Activated CD8-positive, alpha-beta memory T cell treated with anti-CD3 and anti-CD28 coated beads, Interleukin-2, amount 50 U/mL, for 1 hour (primary cell): ENCODE data around the gene ACVR1C.
"Not testable (repeated sequence)": the region's sequence is repeated elsewhere in the genome, so short reads cannot be mapped to it uniquely, and the experiment has no call there.

Source experiments
- DNase-seq: peaks from one replicate; pipeline ENCODE4 v3.0.0-alpha.2; 2020; ENCODE audit errors: extremely low read depth

The ACVR1C gene

DNA sequence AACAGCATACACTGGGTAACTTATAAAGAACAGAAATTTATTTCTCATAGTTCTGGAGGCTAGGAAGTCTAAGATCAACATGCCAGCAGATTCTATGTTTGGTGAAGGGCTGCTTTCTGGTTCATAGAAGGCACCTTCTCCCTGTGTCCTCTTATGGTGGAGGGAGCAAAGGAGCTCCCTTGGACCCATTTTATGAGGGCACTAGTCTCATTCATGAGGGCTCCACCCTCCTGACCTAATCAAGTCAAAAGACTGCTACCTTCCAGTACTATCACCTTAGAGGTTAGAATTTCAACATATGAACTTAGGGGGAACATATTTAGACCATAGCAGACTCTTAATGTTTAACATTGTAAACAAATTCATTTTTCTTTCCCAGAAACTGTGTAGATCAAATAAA, 54.5 kb downstream of the ACVR1C start:
- no peak for DNase-seq

DNA sequence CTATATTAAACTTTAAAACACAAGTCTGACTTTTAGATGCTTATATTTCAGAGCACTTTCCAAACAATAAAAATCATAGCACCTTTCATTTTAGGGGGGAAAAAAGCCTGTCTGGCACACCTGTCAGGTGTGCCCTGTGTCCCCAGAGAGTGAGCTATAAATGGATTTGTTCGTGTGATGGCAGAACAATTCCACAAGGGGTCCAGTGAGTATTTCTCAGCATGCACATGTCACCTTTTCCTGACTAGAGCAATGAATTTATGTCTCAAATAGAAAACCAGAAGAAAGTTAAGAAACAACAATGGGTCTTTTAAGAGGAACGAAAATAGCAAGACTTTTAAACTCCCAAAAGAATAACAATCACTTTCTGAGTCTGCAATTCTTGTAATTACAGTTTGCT, 55.9 kb downstream of the ACVR1C start:
- DNase-seq, result no peak

DNA sequence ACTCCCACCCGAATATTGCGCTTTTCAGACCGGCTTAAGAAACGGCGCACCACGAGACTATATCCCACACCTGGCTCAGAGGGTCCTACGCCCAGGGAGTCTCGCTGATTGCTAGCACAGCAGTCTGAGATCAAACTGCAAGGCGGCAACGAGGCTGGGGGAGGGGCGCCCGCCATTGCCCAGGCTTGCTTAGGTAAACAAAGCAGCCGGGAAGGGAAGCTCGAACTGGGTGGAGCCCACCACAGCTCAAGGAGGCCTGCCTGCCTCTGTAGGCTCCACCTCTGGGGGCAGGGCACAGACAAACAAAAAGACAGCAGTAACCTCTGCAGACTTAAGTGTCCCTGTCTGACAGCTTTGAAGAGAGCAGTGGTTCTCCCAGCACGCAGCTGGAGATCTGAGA, 62.0 kb downstream of the ACVR1C start:
- not testable (repeated sequence) for DNase-seq

DNA sequence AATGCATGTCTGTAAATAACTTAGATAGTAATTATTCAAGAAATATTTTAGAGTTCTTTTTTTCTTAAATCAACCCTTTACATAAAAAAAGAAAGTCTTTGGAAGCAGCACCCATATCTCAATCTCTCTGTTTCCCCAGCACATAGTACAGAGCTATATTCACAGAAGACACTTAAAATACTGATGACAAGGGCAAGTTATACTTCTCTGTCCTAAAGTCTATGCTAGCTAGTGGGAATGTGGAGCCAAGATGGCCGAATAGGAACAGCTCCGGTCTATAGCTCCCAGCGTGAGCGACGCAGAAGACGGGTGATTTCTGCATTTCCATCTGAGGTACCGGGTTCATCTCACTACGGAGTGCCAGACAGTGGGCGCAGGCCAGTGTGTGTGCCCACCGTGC, 62.6 kb downstream of the ACVR1C start:
- not testable (repeated sequence) for DNase-seq

DNA sequence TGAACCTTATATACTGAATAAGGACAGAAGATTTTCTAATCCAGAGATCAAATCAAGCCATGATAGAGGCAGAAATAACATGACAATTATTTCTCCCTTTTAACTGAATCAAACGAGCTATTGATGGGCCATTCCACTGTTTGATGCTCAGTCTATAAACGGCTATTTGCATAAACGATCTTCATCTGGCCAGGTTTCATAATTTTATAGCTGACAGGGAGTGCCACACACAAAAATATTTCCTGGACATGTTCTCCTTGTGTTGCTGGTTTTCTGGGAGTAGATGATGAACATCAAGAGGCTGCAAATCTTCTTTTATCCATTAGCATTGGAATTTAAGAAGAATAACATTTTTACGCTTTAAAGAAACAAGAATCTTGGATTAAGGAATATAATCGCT, 63.1 kb downstream of the ACVR1C start:
- no peak for DNase-seq

DNA sequence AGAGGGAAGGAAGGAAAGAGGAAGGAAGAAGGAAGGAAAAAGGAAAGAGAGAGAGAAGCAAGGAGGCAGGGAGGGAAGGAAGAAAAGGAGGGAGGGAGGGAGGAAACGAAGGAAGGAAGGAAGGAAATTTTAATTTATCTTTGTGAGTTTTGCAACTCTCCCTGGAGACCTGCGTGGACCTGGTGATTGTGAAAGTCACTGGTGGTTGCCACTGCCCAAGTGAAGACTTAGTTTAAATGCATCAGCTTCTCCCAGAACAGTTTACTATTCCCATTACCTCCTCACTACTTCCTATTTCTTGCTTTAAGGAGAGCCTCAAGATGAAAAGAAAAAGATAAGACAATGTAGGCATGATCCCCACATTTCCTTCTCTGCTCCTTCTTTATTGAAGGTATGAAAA, 68.8 kb downstream of the ACVR1C start:
- DNase-seq, result no peak

DNA sequence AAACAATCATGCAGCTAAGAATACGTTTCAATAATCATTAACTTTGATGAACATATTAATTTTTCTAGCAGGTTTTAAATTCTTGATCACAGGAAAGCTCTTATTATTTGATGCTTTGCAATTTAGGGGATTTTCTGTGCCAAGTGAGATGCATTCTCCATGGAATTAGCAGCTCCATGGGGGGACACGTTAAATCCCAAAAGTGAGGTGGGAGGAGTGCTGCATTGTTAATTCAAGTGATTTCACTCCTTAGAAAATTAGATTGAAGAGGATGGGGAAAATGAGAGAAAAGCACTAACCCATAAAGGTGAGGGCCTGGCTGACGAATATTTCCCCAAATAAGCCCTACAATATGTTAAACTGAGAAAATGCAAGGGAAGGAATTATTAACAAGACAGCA, 69.2 kb downstream of the ACVR1C start:
- no peak for DNase-seq

DNA sequence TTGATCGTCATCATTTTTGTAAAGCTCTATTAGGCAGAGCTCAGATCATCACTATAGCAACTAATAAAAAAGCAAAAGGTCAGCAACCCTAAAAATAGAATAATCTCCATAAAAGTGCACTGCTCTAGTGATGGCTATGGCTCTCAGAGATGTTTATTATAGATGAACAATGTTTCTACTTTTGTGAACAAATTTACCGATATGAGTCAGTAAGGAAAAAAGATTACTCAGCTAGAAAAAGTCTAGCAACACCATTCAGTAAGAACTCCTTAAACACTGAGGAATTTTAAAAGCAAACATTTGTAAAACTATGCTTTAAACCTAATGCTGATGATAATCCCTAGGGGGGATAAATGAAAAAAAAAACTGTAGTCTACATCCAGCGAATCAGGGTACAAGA, 69.6 kb downstream of the ACVR1C start:
- DNase-seq, result no peak

DNA sequence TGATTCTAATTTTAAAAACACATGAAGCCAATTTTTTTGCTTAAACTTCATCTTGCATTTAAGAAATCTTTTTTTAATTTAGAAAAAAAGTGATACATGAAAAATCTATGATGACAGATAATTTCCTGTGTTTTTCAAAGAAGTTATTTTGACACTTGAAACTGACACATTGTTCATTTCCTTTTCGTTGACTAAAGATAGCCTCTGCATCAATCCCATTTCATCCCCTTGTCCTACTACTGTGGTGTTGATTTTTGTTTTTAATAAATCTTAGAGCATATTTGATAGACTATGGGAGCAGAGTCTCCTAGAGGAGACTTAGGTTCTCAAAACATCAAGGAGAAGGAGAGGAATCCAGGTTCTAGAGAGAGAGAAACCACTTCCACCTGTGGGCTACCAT, 70.9 kb downstream of the ACVR1C start:
- no peak for DNase-seq

DNA sequence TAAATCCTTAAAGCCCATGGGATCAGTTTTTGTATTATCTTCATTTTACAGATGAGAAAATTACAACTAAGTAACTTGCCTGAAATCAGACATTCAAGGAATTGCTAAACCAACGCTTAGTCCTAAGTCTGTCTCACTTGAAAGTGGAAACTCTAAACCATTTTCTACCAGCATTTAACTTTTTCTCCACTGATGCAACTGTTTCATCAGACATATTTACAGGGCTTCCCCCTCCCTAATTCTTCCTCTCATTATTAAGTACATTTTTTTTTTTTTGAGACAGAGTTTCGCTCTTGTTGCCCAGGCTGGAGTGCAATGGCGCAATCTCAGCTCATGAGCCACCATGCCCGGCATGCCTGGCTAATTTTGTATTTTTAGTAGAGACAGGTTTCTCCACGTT, 88.6 kb downstream of the ACVR1C start:
- DNase-seq, result no peak

DNA sequence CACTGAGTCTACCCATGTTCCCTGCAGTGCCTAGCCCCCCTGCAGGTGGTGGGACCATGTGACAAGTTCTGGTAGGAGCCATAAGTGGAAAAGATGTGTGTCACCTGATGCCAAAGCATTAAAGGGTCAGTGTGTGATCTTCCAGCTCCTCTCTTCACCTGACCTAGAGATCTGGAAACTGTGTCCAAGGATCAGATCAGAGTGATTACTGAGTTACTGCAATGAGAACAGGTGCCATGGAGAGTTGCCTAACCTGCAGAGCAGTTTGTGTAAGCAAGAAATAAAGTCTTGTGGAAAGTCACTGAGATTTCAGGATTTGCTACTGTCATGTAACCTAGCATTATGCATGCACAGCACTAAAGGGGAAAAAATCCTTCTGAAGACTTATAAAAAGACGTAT, 90.6 kb downstream of the ACVR1C start:
- DNase-seq, result no peak

DNA sequence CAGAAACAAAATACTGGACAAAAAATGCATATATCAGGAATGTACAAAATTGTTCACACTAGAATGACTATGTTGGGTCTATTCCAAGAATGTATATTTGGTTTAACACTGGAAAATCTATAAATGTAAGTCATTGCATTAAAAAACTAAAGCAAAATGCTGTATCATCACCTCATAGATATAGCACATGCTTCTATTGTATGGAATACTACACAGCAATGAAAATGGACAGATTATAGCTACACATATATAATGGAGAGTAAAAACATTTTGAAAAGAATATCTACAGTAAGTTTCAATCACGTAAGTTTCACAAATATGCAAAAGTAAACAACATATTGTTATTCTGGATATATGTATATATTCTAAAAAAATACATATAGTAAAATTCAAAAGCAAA, 91.8 kb downstream of the ACVR1C start:
- no peak for DNase-seq

DNA sequence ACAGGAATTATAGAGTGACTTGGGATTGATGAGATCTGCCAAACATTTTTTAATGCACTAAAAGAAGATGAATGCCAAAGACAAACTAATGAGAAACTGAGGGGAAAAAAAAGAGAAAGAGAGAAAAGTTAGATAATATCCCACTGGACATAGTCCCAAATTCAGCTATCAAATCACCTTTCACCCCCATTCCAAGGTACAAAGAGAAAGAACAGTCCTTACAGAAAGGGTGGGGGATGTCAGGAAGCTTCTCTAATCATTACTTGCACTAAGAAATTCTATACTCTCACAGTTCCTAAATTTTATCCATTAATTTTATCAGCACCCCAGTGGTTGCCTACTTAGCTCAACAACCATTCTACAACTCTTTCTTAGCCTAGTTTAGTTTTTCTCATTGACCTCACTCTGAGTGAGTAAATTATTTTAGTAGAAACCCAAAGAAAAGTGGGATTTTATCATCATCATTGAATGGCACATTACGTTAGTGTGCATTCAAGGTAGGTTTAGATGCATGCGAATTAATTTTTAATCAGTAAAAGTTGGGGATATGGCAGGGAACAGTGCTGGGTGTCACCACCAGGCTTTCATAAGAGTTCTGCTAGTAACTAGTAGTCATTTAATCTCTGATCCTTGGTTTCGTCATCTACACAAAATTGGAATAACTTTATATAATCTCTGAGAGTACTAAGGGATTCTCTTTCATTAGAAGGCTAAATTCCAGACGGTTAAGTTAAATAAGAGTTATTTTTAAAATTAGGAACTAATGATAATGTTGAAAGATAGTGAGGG, 99.5 kb downstream of the ACVR1C start:
- DNase-seq, result no peak

DNA sequence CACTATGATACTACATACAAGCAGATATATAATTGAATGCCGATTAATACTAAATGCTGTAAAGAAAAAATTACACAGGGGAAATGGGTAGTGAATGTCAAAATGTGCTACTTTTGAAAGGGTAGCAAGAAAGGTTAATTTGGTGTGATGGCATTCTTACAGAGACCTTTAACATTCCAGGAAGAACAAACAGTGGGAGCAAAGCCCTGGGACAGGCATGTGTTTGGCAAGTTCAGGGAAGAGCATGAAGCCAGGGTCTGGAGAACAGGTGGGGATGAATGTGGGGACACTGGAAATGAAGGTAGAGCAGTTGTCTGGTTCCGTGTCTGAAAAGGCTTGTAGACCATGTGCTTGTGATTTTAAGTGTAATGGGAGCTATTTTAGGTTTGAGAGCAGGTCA, 102.6 kb downstream of the ACVR1C start:
- no peak for DNase-seq

DNA sequence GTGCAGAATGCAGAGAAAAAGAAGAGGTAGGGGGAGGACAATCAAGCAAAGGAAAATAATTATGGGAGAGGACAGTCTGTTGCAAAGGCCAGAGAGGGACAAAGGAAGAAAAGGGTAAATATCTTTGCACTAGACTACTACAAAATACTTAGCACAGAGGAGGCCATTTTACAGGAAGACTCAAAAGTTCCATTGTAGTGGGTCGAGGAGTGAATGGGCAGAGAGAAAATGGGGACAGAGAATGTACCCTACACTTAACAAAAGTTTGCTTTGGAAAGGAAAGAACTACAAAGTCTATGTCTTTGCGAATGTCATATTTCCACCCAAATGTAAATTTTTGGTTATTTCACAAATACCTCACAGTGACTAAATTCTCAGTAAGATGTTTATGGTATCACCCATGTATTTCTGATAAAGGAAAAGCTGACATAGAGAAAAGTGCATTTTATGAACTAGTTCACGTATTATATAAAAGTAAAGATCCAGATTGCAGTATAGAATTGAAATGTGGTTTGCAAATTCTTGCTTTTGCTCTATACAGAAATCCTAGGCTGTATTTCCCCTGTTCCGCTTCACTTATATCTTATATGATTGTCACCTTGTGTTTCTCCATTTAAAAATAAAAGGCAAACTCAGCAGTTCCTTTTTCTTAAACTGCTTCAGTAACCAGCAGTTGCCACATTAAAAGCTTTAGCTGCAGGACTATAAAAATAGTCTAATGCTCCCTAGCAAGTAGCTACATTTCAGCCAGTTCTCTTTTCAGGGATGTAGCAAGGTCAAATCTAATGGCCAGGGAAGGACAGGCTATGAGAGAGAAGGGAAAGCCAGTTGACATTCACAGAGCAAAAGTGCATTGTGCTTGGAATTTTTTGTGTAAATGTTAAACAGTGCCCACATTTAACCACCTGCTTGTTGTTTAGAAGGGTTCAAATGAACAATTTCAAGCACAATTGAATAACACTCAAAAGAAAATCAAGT, 105.1 kb downstream of the ACVR1C start:
- no peak for DNase-seq

DNA sequence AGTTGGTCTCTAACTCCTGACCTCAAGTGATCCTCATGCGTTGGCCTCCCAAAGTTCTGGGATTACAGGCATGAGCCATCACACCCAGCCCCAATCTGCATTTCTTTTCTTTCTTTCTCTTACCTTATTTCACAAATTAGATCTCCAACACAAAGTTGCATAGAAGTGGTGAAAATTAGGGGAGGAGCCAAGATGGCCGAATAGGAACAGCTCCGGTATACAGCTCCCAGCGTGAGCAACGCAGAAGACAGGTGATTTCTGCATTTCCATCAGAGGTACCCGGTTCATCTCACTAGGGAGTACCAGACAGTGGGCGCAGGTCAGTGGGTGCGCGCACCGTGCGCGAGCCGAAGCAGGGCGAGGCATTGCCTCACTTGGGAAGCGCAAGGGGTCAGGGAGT, 113.7 kb downstream of the ACVR1C start:
- DNase-seq, result not testable (repeated sequence)

DNA sequence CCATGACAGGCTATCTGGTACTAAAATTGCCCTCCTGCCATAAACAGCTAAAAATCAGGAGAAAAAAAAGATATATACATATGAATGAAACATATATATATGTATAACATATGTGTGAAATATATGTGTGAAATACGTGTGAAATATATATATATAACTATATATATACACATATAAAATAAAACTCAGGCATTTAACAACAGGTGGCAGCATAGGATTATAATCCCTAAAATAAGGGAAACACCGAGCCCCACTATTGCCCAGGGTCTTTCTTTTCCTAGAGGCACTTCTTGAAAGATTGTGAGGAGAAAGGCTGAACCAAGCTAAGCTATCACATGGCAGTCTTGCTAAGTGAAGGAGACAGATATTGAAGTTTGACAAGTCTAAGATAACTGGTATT, 118.9 kb downstream of the ACVR1C start:
- no peak for DNase-seq

DNA sequence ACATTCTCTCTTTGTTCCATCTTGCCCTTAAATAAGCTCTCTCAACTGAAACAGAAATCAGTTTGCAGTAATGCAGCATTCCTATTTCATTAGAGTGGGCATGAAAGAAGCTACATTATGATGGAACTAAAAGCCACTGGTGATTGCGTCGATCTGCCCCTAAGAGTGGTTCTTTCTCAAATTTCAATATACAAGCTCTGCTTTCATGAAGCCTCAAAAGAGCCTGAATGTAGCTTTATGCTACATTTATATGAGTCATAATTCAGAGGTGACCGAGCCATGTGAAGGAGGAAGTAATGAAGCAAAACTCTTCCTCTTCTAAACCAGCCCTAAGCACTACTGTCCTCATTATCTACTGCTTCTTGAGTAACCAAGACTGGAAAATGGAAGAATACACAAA, 120.0 kb downstream of the ACVR1C start:
- DNase-seq, result no peak

DNA sequence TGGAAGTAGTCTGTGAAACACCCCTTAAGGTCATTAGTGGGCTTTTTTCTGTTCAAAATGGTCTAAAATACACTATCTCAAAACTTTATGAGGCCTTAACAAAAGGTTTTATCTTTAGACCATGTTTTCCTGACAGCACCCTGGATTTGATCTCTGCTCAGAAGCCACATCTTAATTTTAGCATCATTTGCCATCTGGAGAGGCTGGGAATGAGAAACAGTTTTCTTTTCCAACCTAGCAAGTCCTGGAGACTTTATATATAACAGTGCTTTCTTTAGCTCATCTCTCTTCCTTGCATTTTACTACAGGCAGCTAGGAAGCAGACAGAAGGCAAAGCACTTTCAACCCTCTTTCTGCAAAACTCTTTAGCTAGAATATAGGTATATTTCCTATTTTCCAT, 122.1 kb downstream of the ACVR1C start:
- DNase-seq, result no peak

DNA sequence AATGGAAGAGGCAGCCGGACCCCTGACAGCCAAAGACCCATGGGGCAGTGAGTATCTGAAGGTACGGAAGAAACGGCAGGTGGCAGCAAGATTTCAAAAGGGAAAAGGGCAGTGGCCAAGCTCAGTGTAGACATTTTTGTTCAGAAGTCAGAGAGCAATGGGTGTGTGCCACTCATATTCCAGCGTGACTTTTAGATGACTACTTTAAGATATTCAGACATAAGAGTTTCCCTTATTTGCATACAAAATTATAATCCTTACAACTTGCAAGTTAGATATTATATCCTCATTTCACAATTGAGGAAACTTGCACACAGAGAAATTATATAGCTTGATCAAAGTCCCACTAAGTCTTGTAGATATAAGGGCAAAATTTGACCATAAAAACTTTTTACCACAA, 124.0 kb downstream of the ACVR1C start:
- DNase-seq, result no peak

DNA sequence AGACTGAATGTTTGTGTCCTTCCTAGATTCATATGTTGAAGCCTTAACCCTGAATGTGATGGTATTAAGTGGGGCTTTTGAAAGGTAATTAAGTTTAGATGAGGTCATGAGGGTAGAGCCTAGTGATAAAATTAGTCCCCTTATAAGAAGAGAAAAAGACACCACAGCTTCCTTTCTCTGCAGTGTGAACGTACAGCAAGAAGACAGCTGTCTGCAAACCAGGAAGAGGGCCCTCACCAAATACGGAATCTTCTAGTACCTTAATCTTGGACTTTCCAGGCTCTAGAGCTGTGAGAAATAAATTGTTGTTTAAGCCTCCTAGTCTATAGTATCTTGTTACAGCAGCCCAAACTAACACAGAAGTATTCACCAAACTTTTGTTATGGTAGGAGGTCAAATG, 127.6 kb downstream of the ACVR1C start:
- no peak for DNase-seq

DNA sequence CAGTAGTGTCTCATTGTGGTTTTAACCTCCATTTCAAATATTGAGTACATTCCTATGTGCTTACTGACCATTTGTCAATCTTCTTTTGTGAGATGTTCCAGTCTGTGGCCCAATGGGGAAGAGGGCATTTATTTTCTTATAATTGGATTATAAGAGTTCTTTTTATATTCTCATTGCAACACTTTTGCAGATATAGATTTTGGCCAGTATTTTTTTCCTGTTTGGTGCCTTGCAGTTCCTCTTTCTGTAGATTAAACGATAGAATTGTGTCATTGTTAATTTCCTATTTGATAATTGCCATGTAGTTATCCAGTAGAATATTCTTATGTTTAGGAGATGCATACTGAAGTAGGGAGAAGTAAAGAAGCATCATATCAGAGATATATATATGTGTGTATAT, 128.3 kb downstream of the ACVR1C start:
- no peak for DNase-seq

DNA sequence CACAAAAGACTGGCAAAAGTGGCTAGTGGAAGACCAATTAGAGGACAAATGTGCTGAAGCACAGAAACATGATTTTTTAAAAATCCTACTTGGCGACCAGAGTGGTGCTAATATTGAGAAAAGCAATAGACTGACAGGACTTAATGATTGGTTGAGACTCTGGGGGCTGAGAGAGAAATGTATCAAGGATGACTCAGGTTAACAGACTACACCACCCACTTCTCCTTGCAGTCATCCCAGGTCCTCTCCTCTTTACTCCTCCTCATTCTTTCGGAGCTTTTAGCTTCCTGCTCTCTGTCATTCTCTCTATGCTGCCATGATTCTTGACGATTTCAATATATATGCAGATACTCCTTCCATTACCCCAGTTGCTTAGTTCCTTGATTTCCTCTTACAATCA, 130.2 kb downstream of the ACVR1C start:
- DNase-seq, result no peak
